DMS153 treated with DMSO at 0.1 percent for 48 hours (cell line): ENCODE data around the gene DGKD.
A peak's percentile ranks its signal among the peaks of the same experiment; 100 is the strongest.
"Not testable (repeated sequence)": the region's sequence is repeated elsewhere in the genome, so short reads cannot be mapped to it uniquely, and the experiment has no call there.

Source experiments
- DNase-seq: peaks from one replicate; lab custom pipeline; 2025; ENCODE audit not compliant: unreplicated experiment; lab: John Stamatoyannopoulos, UW

The DGKD gene

GRCh38 chr2:233353769-233354499 is at the start of gene DGKD:
Gene DGKD (plus strand): TSS chr2:233354494. CDS start chr2:233354519, 25 bp downstream.
- peak; percentile 30 for DNase-seq

GRCh38 chr2:233307565-233307964 is 46.7 kb upstream of the DGKD start, which contains the start of gene SAG:
Gene SAG (plus strand): TSS chr2:233307816. CDS start chr2:233309190, 1,374 bp downstream.
- DNase-seq = no peak

DNA sequence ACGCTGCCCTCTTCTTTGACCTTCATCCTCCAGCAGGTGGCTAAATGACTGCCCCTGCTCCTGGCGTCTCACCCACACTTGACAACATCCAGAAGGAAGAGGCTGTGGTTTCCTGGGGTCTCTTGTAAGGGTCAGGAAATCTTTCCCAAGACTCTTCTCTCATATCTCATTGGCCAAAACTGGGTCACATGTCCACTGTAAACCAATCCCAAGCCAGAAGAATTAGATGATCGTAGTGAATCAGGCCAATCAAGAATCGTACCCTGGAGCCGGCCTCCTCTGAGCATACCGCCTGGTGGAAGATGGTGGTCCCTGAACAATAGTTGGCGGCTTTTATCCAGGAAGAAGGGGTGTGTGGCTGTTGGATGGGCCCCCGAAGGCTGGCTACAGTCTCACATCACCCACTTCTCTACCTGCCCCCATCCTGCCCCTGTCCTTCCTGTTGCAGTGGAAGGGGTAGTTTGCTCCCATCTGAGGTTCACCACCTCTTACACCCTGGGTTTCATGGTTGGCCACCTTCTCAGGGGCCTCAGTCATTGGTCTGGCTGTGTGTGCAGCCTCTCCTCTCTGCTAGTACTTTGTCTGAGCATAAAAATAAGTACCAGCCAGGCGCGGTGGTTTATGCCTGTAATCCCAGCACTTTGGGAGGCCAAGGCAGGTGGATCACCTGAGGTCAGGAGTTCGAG is 42.9 kb upstream of the DGKD start:
- no peak for DNase-seq

- no peak for DNase-seq
Measured at GRCh38 chr2:233312874-233313273, 41.4 kb upstream of the DGKD start.

DNA sequence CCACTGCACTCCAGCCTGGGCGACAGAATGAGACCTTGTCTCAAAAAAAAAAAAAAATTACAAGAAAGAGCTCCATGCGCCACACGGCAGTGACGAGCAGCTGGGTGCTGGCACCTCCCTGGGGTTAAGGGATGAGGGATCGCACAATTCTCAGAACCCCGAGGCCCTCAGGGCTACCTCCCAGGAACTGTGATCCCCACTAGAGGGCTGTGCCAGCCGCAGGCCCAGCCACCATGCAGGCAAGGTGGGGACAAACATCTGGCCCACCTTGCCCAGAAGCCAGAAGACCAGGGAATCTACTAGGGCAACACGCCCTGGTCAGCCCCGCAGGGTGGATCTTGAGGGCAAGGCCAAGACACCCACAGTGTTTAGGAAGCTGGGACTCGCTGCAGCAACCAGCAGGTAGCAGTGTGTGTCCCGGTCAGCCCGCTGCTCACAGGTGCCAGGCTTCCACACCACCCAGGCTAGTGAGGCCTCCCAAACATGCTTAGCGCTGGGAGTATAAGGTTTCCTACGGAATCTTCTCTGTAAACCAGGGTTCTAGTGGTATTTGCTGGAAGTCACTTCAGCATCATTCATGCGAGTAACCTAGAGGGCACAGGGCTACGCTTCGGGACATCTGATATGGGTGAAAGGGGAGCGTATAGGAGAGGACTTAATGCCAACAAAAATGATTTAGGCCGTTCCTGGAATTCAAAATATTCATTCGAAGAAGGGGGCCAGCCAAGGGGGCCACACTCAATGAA is 39.9 kb upstream of the DGKD start:
- DNase-seq = no peak

GRCh38 chr2:233317196-233317943 is 36.9 kb upstream of the DGKD start:
- DNase-seq = no peak

DNA sequence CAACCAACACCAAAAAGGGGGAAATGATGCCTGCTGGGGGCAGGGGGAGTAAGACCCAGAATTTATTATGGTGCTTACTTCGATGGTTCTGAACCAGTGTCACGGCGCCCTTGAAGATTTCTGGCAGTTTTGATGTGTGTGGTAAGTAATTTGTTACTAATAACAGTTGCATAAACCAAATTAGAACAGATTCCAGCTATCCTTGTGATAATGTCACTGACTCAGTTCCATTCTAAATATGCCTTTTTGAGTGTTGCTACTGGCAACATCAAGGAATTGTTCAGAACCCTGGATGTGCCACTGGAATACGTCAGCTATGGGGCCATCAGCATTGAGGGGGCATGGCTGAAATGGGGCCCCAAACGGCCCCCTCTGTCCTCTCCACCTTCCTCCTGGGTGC is 35.0 kb upstream of the DGKD start:
- no peak for DNase-seq

- DNase-seq = no peak
Measured at GRCh38 chr2:233320470-233320869, 33.8 kb upstream of the DGKD start.

DNA sequence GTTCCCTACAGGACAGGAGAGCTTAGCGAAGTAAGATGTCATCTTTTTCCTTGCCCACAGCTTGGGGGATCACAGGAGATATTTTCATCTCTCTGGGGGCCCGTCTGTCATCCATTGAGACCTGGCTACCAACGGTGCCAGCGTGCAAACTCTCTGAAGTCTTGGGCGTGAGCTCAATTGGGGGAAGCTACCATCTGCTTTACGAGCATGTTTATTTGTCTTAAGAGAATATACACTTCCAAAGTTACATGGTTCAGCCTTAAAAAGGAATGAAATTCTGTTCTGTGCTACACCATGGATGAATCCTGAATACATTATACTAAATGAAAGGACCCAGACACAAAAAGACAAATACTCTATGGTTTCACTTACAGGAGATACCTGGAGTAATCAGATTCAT is 33.1 kb upstream of the DGKD start:
- DNase-seq = no peak

- no peak for DNase-seq
Measured at GRCh38 chr2:233323851-233324250, 30.4 kb upstream of the DGKD start.

- no peak for DNase-seq
Measured at GRCh38 chr2:233325256-233325655, 29.0 kb upstream of the DGKD start.

GRCh38 chr2:233325814-233326213 is 28.5 kb upstream of the DGKD start:
- no peak for DNase-seq

DNA sequence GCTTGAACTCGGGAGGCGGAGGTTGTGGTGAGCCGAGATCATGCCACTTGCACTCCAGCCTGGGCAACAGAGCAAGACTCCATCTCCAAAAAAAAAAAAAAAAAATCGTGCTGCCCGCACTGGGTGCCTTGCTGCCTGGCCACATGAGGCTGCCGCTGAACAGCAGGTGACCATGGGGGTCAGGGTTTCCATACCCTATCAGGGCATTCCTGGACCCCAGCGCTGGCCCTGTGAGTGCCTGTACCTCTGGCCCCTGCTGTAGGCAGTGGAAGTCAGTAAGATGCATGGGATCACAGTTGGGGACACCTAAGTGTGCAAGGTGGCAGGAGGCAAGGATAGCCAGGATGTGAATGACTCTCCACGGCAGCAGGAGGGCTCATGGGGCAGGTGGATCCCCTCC is 27.8 kb upstream of the DGKD start:
- DNase-seq = no peak

DNA sequence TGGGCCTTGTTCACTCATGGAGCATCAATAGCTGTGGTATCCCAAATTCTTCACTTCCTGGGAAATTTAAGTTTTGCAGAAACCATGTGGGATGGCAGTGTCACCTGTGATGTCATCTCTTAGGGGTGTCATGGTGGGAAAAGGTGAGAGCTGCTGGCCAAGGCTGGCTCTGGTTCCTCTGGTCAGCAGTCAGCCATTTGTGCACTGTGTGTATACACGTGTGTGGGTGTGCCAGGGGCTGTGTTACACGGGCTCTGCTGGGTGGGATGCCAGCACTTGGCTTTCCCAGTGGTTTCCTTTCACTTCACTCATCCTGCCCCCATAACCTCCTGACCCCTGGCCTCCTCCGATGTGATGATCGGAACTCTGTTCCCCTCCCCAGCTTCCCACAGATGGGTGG is 25.4 kb upstream of the DGKD start:
- no peak for DNase-seq

- no peak for DNase-seq
Measured at GRCh38 chr2:233329489-233330135, 24.7 kb upstream of the DGKD start.

GRCh38 chr2:233331536-233331935 is 22.8 kb upstream of the DGKD start:
- no peak for DNase-seq

GRCh38 chr2:233332125-233332524 is 22.2 kb upstream of the DGKD start:
- DNase-seq = no peak

DNA sequence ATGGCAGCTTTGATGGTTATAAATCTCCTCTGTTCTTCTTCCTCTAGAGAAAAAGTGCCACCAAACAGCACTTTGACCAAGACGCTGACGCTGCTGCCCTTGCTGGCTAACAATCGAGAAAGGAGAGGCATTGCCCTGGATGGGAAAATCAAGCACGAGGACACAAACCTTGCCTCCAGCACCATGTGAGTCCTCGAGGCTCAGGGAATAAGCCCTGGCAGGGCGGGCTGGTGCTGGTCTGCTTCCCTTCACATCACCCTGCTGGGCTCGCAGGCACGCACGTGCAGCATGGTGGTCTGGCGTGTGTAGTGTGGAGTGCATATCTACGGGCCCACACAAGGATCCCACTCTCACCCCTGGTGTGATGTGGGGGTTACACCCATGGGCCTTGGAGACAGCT is 19.4 kb upstream of the DGKD start:
- DNase-seq = no peak

DNA sequence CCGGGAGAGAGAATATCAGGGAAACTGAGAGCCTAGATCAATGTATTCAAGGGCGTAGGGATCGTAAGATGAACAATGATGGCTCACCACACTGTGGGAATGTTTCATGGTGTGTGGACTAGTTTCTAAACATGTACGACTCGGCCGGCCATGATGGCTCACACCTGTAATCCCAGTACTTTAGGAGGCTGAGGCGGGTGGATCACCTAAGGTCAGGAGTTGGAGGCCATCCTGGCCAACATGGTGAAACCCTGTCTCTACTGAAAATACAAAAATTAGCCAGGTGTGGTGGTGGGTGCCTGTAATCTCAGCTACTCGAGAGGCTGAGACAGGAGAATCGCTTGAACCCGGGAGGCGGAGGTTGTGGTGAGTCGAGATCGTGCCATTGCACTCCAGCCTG is 18.2 kb upstream of the DGKD start:
- not testable (repeated sequence) for DNase-seq

DNA sequence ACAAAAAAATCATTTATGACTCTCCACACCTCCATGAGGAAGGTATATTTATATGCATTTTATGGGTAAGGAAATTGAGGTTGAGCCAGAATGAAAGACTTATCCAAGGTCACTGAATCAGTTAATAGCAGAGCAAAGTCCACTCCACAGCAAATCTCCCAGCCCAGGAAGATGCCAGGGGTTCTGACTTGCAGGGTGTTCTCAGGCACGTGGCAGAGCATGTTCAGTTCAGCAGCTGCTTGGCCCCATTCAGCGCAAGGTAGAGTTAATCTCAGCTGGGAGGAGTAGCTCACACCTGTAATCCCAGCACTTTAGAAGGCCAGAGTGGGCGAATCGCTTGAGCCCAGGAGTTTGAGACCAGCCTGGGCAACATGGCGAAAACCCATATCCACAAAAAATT is 17.8 kb upstream of the DGKD start:
- no peak for DNase-seq

GRCh38 chr2:233338046-233338445 is 16.2 kb upstream of the DGKD start:
- no peak for DNase-seq
